Stomach (tissue), 4 donors: ENCODE measurements around the gene OCIAD1.
"Not testable (repeated sequence)": the region's sequence is repeated elsewhere in the genome, so short reads cannot be mapped to it uniquely, and the experiment has no call there.

ENCODE experiments used
- POLR2A ChIP-seq, 4 donors: fragments of 450-650 bp; IDR thresholded peaks; one replicate each; pipeline ENCODE4 v1.6.1; 2016; ENCODE audit warnings: antibody characterized with exemption in 4 of 4, control low read depth in 2 of 4, mild to moderate bottlenecking in 1 of 4, moderate library complexity in 1 of 4
- POLR2AphosphoS5 ChIP-seq, 3 donors: sonication (generic); formaldehyde crosslinking; IDR thresholded peaks; one replicate each; pipeline ENCODE4 v1.6.1; 2016; ENCODE audit warnings: antibody characterized with exemption in 3 of 3
- TF ChIP-seq, protein P1 (sequence below), 7 experiments: fragments of 450-650 bp in 4 of 7; fragments of 200-600 bp in 3 of 7; sonication (generic) in 3 of 7; IDR thresholded peaks; one replicate each; pipeline ENCODE4 v1.5.1; 2016 to 2019; ENCODE audit warnings: antibody characterized with exemption in 7 of 7, control low read depth in 2 of 7, mild to moderate bottlenecking in 1 of 7

DNA sequence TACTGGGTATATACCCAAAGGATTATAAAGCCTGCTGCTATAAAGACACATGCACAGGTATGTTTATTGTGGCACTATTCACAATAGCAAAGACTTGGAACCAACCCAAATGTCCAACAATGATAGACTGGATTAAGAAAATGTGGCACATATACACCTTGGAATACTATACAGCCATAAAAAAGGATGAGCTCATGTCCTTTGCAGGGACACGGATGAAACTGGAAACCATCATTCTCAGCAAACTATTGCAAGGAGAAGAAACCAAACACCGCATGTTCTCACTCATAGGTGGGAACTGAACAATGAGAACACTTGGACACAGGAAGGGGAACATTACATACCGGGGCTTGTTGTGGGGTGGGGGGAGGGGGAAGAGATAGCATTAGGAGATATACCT lies 58.9 kb downstream of the OCIAD1 start:
- TF ChIP-seq, protein P1, sequence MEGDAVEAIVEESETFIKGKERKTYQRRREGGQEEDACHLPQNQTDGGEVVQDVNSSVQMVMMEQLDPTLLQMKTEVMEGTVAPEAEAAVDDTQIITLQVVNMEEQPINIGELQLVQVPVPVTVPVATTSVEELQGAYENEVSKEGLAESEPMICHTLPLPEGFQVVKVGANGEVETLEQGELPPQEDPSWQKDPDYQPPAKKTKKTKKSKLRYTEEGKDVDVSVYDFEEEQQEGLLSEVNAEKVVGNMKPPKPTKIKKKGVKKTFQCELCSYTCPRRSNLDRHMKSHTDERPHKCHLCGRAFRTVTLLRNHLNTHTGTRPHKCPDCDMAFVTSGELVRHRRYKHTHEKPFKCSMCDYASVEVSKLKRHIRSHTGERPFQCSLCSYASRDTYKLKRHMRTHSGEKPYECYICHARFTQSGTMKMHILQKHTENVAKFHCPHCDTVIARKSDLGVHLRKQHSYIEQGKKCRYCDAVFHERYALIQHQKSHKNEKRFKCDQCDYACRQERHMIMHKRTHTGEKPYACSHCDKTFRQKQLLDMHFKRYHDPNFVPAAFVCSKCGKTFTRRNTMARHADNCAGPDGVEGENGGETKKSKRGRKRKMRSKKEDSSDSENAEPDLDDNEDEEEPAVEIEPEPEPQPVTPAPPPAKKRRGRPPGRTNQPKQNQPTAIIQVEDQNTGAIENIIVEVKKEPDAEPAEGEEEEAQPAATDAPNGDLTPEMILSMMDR (IDR thresholded peaks at IDR 0.05) = not testable (repeated sequence)
- not testable (repeated sequence) for TF ChIP-seq POLR2A, POLR2AphosphoS5 (IDR thresholded peaks at IDR 0.05)
